ENCODE data around the gene RPH3AL. TPM values are rescaled to one million over a fixed set of nuclear protein-coding genes. Genes with fewer than 3 reads are reported as not detected.

RPH3AL gene
- total RNA-seq, 1 donor: 1.3 TPM

DNA sequence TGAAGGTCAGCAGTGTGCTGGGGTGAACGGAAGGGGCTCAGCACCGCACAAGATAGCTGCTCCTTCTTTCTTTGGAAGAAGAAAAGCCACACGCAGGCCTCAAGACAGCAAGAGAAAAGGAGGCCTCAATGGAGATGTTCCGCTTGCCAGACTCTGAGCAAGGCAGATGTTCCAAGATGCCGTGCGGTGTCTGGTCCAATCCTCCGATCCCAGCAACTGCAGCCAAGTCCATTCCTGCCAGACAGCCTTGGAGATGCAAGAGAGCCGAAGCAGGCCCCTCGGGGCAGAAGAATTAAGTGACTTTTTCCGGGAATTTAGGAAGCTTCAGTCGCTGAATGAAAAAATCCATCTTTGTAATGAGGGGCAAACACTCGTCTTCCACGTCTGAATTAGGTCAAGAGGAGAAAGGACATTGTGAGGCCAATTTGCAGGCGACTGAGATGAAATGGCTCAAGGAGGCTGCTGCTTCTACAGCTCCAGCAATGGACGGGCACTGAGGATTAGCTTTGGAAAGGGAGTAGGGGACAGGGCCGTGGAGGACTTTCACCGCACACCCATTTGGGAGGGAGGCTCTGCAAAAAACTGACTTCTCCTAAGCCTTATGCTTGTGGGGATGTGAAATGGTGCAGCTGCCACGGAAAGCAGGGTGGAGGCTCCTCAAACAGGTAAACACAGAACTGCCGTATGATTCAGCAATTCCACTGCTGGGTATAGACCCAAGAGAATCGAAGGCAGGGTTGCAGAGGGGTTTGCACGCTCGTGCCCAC is 44.7 kb downstream of the RPH3AL start:
- TF ChIP-seq, protein P1, sequence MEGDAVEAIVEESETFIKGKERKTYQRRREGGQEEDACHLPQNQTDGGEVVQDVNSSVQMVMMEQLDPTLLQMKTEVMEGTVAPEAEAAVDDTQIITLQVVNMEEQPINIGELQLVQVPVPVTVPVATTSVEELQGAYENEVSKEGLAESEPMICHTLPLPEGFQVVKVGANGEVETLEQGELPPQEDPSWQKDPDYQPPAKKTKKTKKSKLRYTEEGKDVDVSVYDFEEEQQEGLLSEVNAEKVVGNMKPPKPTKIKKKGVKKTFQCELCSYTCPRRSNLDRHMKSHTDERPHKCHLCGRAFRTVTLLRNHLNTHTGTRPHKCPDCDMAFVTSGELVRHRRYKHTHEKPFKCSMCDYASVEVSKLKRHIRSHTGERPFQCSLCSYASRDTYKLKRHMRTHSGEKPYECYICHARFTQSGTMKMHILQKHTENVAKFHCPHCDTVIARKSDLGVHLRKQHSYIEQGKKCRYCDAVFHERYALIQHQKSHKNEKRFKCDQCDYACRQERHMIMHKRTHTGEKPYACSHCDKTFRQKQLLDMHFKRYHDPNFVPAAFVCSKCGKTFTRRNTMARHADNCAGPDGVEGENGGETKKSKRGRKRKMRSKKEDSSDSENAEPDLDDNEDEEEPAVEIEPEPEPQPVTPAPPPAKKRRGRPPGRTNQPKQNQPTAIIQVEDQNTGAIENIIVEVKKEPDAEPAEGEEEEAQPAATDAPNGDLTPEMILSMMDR (IDR thresholded peaks at IDR 0.05; ENCODE audit: insufficient read depth, low read depth, low read length): no peak
- no peak for DNase-seq (ENCODE audit: low read depth)
- H3K4me3 ChIP-seq (ENCODE audit: low read depth, low read length): no peak overlapping the region

DNA sequence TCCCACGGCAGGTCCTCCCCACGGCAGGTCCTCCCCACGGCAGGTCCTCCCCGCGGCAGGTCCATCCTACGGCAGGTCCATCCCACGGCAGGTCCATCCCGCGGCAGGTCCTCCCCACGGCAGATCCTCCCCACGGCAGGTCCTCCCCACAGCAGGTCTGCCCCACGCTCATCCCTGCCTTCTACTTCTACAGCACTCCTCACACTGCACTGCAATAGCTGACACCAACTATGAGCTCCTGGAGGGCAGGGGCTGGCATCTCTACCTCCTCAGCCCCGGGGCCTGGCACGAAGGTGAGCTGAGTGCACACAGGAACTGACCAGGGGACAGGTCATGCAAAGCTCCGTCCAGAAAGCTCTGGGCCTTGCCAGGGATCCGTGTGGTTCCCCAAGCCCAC is 45.3 kb downstream of the RPH3AL start:
- TF ChIP-seq, protein P1 (IDR thresholded peaks at IDR 0.05; ENCODE audit: insufficient read depth, low read depth, low read length): no peak
- no peak for DNase-seq (ENCODE audit: low read depth)
- H3K4me3 ChIP-seq (ENCODE audit: low read depth, low read length): no peak overlapping the region

DNA sequence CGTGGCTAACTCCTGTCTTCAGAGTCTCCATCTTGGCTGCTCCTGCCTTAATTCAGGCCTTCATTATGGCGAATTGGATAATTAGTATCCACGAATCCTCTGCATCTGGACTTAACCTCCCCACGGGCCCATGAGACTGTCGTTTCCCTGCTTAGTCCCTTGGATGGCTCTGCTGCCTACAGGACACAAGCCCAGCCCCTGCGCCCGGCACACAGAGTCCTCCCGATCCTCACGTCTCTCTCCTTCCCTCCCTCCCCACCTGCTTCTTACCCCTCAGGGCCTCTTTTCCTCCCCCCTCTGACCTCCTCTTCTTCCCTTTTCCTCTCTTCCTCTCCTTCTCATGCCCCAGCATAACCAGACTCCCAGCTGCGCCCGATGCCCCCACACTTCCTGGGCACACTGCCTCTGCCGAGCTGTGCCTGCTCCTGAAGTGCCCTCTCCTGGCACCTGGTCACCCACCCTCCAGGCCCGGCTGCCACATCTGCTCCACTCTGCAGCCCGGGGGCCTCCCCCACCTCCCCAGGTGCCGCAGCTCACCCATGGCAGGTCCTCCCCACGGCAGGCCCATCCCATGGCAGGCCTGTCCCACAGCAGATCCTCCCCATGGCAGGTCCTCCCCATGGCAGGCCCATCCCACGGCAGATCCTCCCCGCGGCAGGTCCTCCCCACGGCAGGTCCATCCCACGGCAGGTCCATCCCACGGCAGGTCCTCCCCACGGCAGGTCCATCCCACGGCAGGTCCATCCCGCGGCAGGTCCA is 45.9 kb downstream of the RPH3AL start:
- TF ChIP-seq, protein P1 (IDR thresholded peaks at IDR 0.05; ENCODE audit: insufficient read depth, low read depth, low read length): no peak
- no peak for DNase-seq (ENCODE audit: low read depth)
- H3K4me3 ChIP-seq (ENCODE audit: low read depth, low read length): no peak overlapping the region

DNA sequence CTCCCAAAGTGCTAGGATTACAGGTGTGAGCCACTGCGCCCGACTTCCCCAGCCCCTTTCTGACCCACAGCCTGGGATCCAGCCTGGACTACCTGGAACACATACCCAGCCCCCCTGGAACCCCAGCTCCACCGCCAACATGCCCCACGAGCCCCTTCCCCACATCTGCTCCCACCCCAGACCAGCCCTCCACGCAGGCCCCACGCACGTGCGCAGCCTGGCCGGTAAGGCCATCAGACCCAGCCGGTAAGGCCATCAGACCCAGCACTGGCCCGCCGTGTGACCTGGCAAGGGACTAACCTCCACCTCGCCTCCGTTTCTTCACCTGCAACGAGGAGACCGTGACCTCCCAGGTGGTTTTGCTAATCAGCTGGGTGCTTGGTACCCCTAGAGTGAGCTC is 46.5 kb downstream of the RPH3AL start:
- TF ChIP-seq, protein P1 (IDR thresholded peaks at IDR 0.05; ENCODE audit: insufficient read depth, low read depth, low read length): no peak
- H3K4me3 ChIP-seq (ENCODE audit: low read depth, low read length): no peak overlapping the region

DNA sequence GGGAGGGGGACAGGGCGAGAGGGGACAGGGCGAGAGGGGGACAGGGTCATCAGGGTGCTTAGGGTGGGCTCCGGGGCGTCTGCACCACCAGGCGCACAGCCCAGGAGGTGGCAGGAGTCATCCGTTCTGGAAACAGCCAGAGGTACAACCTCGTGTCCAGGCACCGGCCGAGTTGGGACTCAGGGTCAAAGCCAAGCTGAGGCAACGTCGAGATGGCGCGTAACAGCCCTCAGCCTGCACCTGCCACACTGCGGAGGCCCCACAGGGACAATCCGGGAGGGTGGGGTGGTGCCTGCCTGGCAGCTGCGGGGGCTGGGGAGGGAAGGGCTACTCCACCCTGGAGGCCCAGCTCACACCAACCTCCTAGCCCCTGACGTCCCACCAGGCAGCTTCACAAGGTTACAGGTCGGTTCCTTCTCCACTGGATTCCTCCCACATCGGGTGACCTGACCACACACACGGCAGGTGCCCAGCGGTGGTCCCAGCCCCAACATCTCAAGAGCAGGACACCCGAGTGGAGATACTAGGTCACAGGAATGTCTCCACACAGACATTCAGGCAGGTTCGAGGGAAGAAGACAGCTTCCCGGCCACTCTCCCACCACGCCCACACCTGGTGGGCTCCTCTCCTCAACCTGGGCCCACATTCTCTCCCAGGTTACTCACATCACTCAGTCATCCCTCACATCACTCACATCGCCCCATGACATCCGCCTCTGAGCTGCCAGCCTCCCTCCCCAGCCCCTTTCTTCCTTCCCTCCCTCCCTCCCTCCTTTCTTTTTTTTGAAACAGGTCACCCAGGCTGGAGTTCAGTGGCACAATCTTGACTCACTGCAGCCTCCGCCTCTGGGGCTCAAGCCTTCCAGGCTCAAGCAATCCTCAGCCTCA is 47.3 kb downstream of the RPH3AL start:
- no peak overlapping the region for H3K4me3 ChIP-seq (ENCODE audit: low read depth, low read length)
- TF ChIP-seq, protein P1 (IDR thresholded peaks at IDR 0.05; ENCODE audit: insufficient read depth, low read depth, low read length): no peak
- DNase-seq (ENCODE audit: low read depth): no peak

More for the DNA sequence above, 46.5 kb downstream of the RPH3AL start:
- no peak for DNase-seq (ENCODE audit: low read depth)

DNA sequence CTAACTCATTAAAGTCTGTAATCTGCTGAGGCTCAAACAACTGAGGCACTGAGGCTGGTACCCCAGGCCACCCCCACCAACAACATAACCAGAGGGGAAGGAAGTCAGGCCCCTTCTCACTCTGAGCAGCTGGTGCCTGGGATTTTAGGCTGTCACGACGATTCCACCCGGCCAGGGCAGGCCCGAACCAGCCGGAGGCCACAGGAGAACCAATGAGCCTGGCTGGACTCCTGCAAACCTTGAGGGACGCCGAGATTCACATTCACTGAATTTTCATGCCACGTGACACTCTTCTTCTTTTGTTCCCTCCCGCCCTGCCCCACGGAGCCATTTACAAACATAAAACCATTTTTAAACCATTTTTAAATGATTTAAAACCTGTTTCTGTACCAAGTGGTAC is 48.1 kb downstream of the RPH3AL start:
- no peak for DNase-seq (ENCODE audit: low read depth)
- no peak overlapping the region for H3K4me3 ChIP-seq (ENCODE audit: low read depth, low read length)
- TF ChIP-seq, protein P1 (IDR thresholded peaks at IDR 0.05; ENCODE audit: insufficient read depth, low read depth, low read length): no peak
